ENCODE results near the gene CLEC20A. TPM values are rescaled to one million over a fixed set of nuclear protein-coding genes. Genes with fewer than 3 reads are reported as not detected.

CLEC20A gene
- total RNA-seq, 1 experiment from 2014 or later: not detected

GRCh38 chr1:178486100-178487069 is 10.4 kb downstream of the CLEC20A start:
- in situ Hi-C loops (cut with HindIII; ENCODE audit: low sequenced_read_pairs): no loop called here
- no peak for DNase-seq (ENCODE audit: low spot score)

GRCh38 chr1:178485541-178485981 is 11.2 kb downstream of the CLEC20A start:
- DNase-seq (ENCODE audit: low spot score): no peak
- in situ Hi-C loops (cut with HindIII; ENCODE audit: low sequenced_read_pairs): no loop called here

GRCh38 chr1:178484698-178485225 is 12.0 kb downstream of the CLEC20A start:
- DNase-seq (ENCODE audit: low spot score): no peak
- in situ Hi-C loops (cut with HindIII; ENCODE audit: low sequenced_read_pairs): no loop called here

GRCh38 chr1:178483251-178483957 is 13.4 kb downstream of the CLEC20A start:
- in situ Hi-C loops (cut with HindIII; ENCODE audit: low sequenced_read_pairs): no loop called here
- DNase-seq (ENCODE audit: low spot score): no peak

- in situ Hi-C loops (cut with HindIII; ENCODE audit: low sequenced_read_pairs): no loop called here
- no peak for DNase-seq (ENCODE audit: low spot score)
Measured at GRCh38 chr1:178477841-178478240, 18.9 kb downstream of the CLEC20A start.

GRCh38 chr1:178477373-178477772 is 19.4 kb downstream of the CLEC20A start:
- DNase-seq (ENCODE audit: low spot score): no peak
- in situ Hi-C loops (cut with HindIII; ENCODE audit: low sequenced_read_pairs): no loop called here

- DNase-seq (ENCODE audit: low spot score): no peak
- in situ Hi-C loops (cut with HindIII; ENCODE audit: low sequenced_read_pairs): no loop called here
Measured at GRCh38 chr1:178472531-178472930, 24.2 kb downstream of the CLEC20A start.

GRCh38 chr1:178470411-178470960 is 26.3 kb downstream of the CLEC20A start:
- in situ Hi-C loops (cut with HindIII; ENCODE audit: low sequenced_read_pairs): no loop called here
- no peak for DNase-seq (ENCODE audit: low spot score)

GRCh38 chr1:178467837-178468236 is 28.9 kb downstream of the CLEC20A start:
- DNase-seq (ENCODE audit: low spot score): no peak
- in situ Hi-C loops (cut with HindIII; ENCODE audit: low sequenced_read_pairs): no loop called here

- no peak for DNase-seq (ENCODE audit: low spot score)
- in situ Hi-C loops (cut with HindIII; ENCODE audit: low sequenced_read_pairs): no loop called here
Measured at GRCh38 chr1:178465011-178465410, 31.8 kb downstream of the CLEC20A start.

GRCh38 chr1:178464566-178464965 is 32.2 kb downstream of the CLEC20A start:
- no peak for DNase-seq (ENCODE audit: low spot score)
- in situ Hi-C loops (cut with HindIII; ENCODE audit: low sequenced_read_pairs): no loop called here

GRCh38 chr1:178464141-178464540 is 32.6 kb downstream of the CLEC20A start:
- DNase-seq (ENCODE audit: low spot score): no peak
- in situ Hi-C loops (cut with HindIII; ENCODE audit: low sequenced_read_pairs): no loop called here

- no peak for DNase-seq (ENCODE audit: low spot score)
- in situ Hi-C loops (cut with HindIII; ENCODE audit: low sequenced_read_pairs): no loop called here
Measured at GRCh38 chr1:178461701-178462100, 35.1 kb downstream of the CLEC20A start.

- DNase-seq (ENCODE audit: low spot score): no peak
- in situ Hi-C loops (cut with HindIII; ENCODE audit: low sequenced_read_pairs): no loop called here
Measured at GRCh38 chr1:178461104-178461503, 35.7 kb downstream of the CLEC20A start.

GRCh38 chr1:178458203-178458602 is 38.6 kb downstream of the CLEC20A start:
- DNase-seq (ENCODE audit: low spot score): no peak
- in situ Hi-C loops (cut with HindIII; ENCODE audit: low sequenced_read_pairs): no loop called here

- no peak for DNase-seq (ENCODE audit: low spot score)
- in situ Hi-C loops (cut with HindIII; ENCODE audit: low sequenced_read_pairs): no loop called here
Measured at GRCh38 chr1:178457651-178458050, 39.1 kb downstream of the CLEC20A start.

GRCh38 chr1:178456472-178456871 is 40.3 kb downstream of the CLEC20A start:
- no peak for DNase-seq (ENCODE audit: low spot score)
- in situ Hi-C loops (cut with HindIII; ENCODE audit: low sequenced_read_pairs): no loop called here

- no peak for DNase-seq (ENCODE audit: low spot score)
- in situ Hi-C loops (cut with HindIII; ENCODE audit: low sequenced_read_pairs): no loop called here
Measured at GRCh38 chr1:178452013-178452412, 44.8 kb downstream of the CLEC20A start.

GRCh38 chr1:178451529-178451928 is 45.2 kb downstream of the CLEC20A start:
- no peak for DNase-seq (ENCODE audit: low spot score)

GRCh38 chr1:178450871-178451270 is 45.9 kb downstream of the CLEC20A start:
- no peak for DNase-seq (ENCODE audit: low spot score)
- in situ Hi-C loops (cut with HindIII; ENCODE audit: low sequenced_read_pairs): no loop called here

More at GRCh38 chr1:178451529-178451928, 45.2 kb downstream of the CLEC20A start:
- in situ Hi-C loops (cut with HindIII; ENCODE audit: low sequenced_read_pairs): no loop called here
